Trophoblast cell (in vitro differentiated cells and primary cell): Measurements from ENCODE around the gene ADAMTS3.

ENCODE experiments used
- DNase-seq, 2 donors: peaks; one replicate each; pipeline ENCODE4 v3.0.0-alpha.2; 2016
- H2AFZ ChIP-seq: 2 replicates; pipeline ENCODE4 v1.6.1; 2013; ENCODE audit warnings: low read length, moderate library complexity, mild to moderate bottlenecking; ENCODE audit not compliant: insufficient read depth, poor library complexity
- H2AK5ac ChIP-seq: 2 replicates; pipeline ENCODE4 v1.6.1; 2013; ENCODE audit warnings: mild to moderate bottlenecking, low read length
- H2BK120ac ChIP-seq: 2 replicates; pipeline ENCODE4 v1.6.1; 2013; ENCODE audit warnings: low read length, mild to moderate bottlenecking, moderate library complexity; ENCODE audit not compliant: insufficient read depth, poor library complexity
- H2BK12ac ChIP-seq: 2 replicates; pipeline ENCODE4 v1.6.1; 2013; ENCODE audit warnings: mild to moderate bottlenecking, low read length, moderate library complexity
- H2BK5ac ChIP-seq: 2 replicates; pipeline ENCODE4 v1.6.1; 2013; ENCODE audit warnings: low read length, low read depth, moderate library complexity, mild to moderate bottlenecking; ENCODE audit not compliant: poor library complexity
- H3K14ac ChIP-seq: 2 replicates; pipeline ENCODE4 v1.6.1; 2013; ENCODE audit warnings: mild to moderate bottlenecking, low read length
- H3K18ac ChIP-seq: 2 replicates; pipeline ENCODE4 v1.6.1; 2013; ENCODE audit warnings: mild to moderate bottlenecking, low read length
- H3K23ac ChIP-seq: 2 replicates; pipeline ENCODE4 v1.6.1; 2013; ENCODE audit warnings: low read length
- H3K27ac ChIP-seq: 2 replicates; pipeline ENCODE4 v1.5.1; 2013; ENCODE audit warnings: low read depth, mild to moderate bottlenecking, inconsistent platforms, low read length, moderate library complexity
- H3K27me3 ChIP-seq: 2 replicates; pipeline ENCODE4 v1.6.1; 2013; ENCODE audit warnings: inconsistent platforms, mild to moderate bottlenecking, low read length, moderate library complexity; ENCODE audit not compliant: insufficient read depth
- H3K36me3 ChIP-seq, 2 experiments: 1 replicate in 1 of 2; 2 replicates in 1 of 2; pipeline ENCODE4 v1.6.1; 2013; ENCODE audit warnings: low read length in 2 of 2, mild to moderate bottlenecking in 2 of 2, moderate library complexity in 1 of 2; ENCODE audit not compliant: insufficient read depth in 2 of 2, control insufficient read depth in 1 of 2
- H3K4ac ChIP-seq: 2 replicates; pipeline ENCODE4 v1.6.1; 2013; ENCODE audit warnings: low read depth, mild to moderate bottlenecking, low read length, moderate library complexity
- H3K4me1 ChIP-seq, 2 experiments: 1 replicate in 1 of 2; 2 replicates in 1 of 2; pipeline ENCODE4 v1.6.1; 2013; ENCODE audit warnings: low read length in 2 of 2, mild to moderate bottlenecking in 2 of 2, moderate library complexity in 1 of 2; ENCODE audit not compliant: insufficient read depth in 2 of 2, control insufficient read depth in 1 of 2
- H3K4me2 ChIP-seq: 2 replicates; pipeline ENCODE4 v1.6.1; 2013; ENCODE audit warnings: inconsistent platforms, mild to moderate bottlenecking, low read length, moderate library complexity
- H3K4me3 ChIP-seq: 2 replicates; pipeline ENCODE4 v1.5.1; 2013; ENCODE audit warnings: mild to moderate bottlenecking, low read depth, low read length, inconsistent platforms
- H3K79me1 ChIP-seq: one replicate; pipeline ENCODE4 v1.6.1; 2013; ENCODE audit warnings: low read length
- H3K79me2 ChIP-seq: 2 replicates; pipeline ENCODE4 v1.6.1; 2013; ENCODE audit warnings: low read length, mild to moderate bottlenecking; ENCODE audit not compliant: control insufficient read depth, insufficient read depth, poor library complexity
- H3K9ac ChIP-seq: 2 replicates; pipeline ENCODE4 v1.6.1; 2013; ENCODE audit warnings: mild to moderate bottlenecking, low read length
- H3K9me3 ChIP-seq: 2 replicates; pipeline ENCODE4 v1.6.1; 2013; ENCODE audit warnings: low read depth, mild to moderate bottlenecking, control low read depth, inconsistent platforms, low read length; ENCODE audit not compliant: insufficient read depth
- H4K12ac ChIP-seq: 2 replicates; pipeline ENCODE4 v1.6.1; 2013; ENCODE audit warnings: low read depth, mild to moderate bottlenecking, low read length, moderate library complexity
- H4K8ac ChIP-seq: 2 replicates; pipeline ENCODE4 v1.6.1; 2013; ENCODE audit warnings: low read depth, mild to moderate bottlenecking, low read length, moderate library complexity
- H4K91ac ChIP-seq: one replicate; pipeline ENCODE4 v1.6.1; 2013; ENCODE audit warnings: low read depth, mild to moderate bottlenecking, low read length, moderate library complexity

Gene ADAMTS3

GRCh38 chr4:72239487-72240116, 329.4 kb downstream of the ADAMTS3 start:
- no peaks in the 10 kb centered on the region for H3K79me2 ChIP-seq
- peaks cover 0 to 2% of the 10 kb centered on the region in 2 experiments for H3K4me1 ChIP-seq
- H3K4ac ChIP-seq = no peak overlapping the region
- H2AK5ac ChIP-seq = no peak overlapping the region
- H4K12ac ChIP-seq = no peak overlapping the region
- H2BK120ac ChIP-seq = no peak overlapping the region
- no peak overlapping the region for H3K27ac ChIP-seq
- H3K27me3 ChIP-seq = no peaks in the 10 kb centered on the region
- H3K36me3 ChIP-seq = no peaks in the 10 kb centered on the region
- H2BK5ac ChIP-seq = no peak overlapping the region
- no peak overlapping the region for H3K4me3 ChIP-seq
- no peak overlapping the region for H3K9ac ChIP-seq
- H4K91ac ChIP-seq = no peak overlapping the region
- H3K18ac ChIP-seq = no peak overlapping the region
- no peak for DNase-seq
- no peak overlapping the region for H3K4me2 ChIP-seq
- H2BK12ac ChIP-seq = no peak overlapping the region
- no peaks in the 10 kb centered on the region for H3K9me3 ChIP-seq
- H4K8ac ChIP-seq = no peak overlapping the region
- no peak overlapping the region for H2AFZ ChIP-seq
- no peak overlapping the region for H3K23ac ChIP-seq
- H3K79me1 ChIP-seq = no peaks in the 10 kb centered on the region
- no peak overlapping the region for H3K14ac ChIP-seq
